ENCODE data around the gene TIPRL. TPM values are rescaled to one million over a fixed set of nuclear protein-coding genes. Genes with fewer than 3 reads are reported as not detected.

Gene TIPRL
- total and polyA plus RNA-seq, 8 donors, result 26.2 to 56.1 (median 51.5) TPM

- no peak overlapping the region for H3K27ac ChIP-seq
These were observed 66.3 kb downstream of the TIPRL start for GRCh38 chr1:168245042-168245441.

GRCh38 chr1:168246506-168246905 lies 67.7 kb downstream of the TIPRL start:
- no peaks in the 10 kb centered on the region for H3K27me3 ChIP-seq
- H3K4me1 ChIP-seq, result peaks cover 4 to 8% of the 10 kb centered on the region in 2 donors
- no peak for DNase-seq
- intact Hi-C loops (cut with DNase I), result no loop called here
- no peak overlapping the region for H3K4me3 ChIP-seq
- peaks cover 0 to 83% of the 10 kb centered on the region in 2 donors for H3K36me3 ChIP-seq
- peak overlapping the region in 1 of 2 donors; percentile 6 for H3K27ac ChIP-seq
- ATAC-seq, result no peak
- TF ChIP-seq, protein P1, sequence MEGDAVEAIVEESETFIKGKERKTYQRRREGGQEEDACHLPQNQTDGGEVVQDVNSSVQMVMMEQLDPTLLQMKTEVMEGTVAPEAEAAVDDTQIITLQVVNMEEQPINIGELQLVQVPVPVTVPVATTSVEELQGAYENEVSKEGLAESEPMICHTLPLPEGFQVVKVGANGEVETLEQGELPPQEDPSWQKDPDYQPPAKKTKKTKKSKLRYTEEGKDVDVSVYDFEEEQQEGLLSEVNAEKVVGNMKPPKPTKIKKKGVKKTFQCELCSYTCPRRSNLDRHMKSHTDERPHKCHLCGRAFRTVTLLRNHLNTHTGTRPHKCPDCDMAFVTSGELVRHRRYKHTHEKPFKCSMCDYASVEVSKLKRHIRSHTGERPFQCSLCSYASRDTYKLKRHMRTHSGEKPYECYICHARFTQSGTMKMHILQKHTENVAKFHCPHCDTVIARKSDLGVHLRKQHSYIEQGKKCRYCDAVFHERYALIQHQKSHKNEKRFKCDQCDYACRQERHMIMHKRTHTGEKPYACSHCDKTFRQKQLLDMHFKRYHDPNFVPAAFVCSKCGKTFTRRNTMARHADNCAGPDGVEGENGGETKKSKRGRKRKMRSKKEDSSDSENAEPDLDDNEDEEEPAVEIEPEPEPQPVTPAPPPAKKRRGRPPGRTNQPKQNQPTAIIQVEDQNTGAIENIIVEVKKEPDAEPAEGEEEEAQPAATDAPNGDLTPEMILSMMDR (IDR thresholded peaks at IDR 0.05), result no peak
- no peaks in the 10 kb centered on the region for H3K9me3 ChIP-seq

More at GRCh38 chr1:168245042-168245441, 66.3 kb downstream of the TIPRL start:
- TF ChIP-seq, protein P1 (IDR thresholded peaks at IDR 0.05), result no peak
- Histone ChIP-seq H3K4me3 (no peak overlapping the region), H3K9me3 (no peaks in the 10 kb centered on the region), H3K27me3 (no peaks in the 10 kb centered on the region), H3K36me3 (peaks cover 0 to 83% of the 10 kb centered on the region in 2 donors), H3K4me1 (peaks cover 4 to 8% of the 10 kb centered on the region in 2 donors)
- intact Hi-C loops (cut with DNase I), result no loop called here
- ATAC-seq, result no peak
- no peak for DNase-seq

Other genes with a start within 250 kb of the TIPRL start
- 10 to 100 TPM; 39.7 to 43.1 TPM for gene DCAF6, start 242.3 kb upstream of the TIPRL start, total RNA-seq
- gene DCAF6, start 242.3 kb upstream of the TIPRL start, polyA plus RNA-seq (ENCODE audit: insufficient read length in 6 of 6), result 10 to 100 TPM; 53.7 to 62.7 (median 57.1) TPM
- gene MPC2, start 241.9 kb upstream of the TIPRL start, total RNA-seq, result 10 to 100 TPM; 51.8 to 54.0 TPM
- 10 to 100 TPM; 44.0 to 59.2 (median 46.0) TPM for gene MPC2, start 241.9 kb upstream of the TIPRL start, polyA plus RNA-seq (ENCODE audit: insufficient read length in 6 of 6)
- gene GPR161, start 42.0 kb upstream of the TIPRL start, total RNA-seq, result 10 to 100 TPM in 1 of 2 donors, 1 to 10 TPM in 1; 9.3 to 22.0 TPM
- gene GPR161, start 42.0 kb upstream of the TIPRL start, polyA plus RNA-seq (ENCODE audit: insufficient read length in 6 of 6), result 10 to 100 TPM; 26.2 to 37.7 (median 28.0) TPM
- 10 to 100 TPM; 71.9 to 85.9 TPM for gene SFT2D2, start 47.0 kb downstream of the TIPRL start, total RNA-seq
- gene SFT2D2, start 47.0 kb downstream of the TIPRL start, polyA plus RNA-seq (ENCODE audit: insufficient read length in 6 of 6), result 10 to 100 TPM; 21.2 to 26.5 (median 23.2) TPM
- gene TBX19, start 101.9 kb downstream of the TIPRL start, total RNA-seq, result 1 to 10 TPM; 1.8 to 2.6 TPM
- gene TBX19, start 101.9 kb downstream of the TIPRL start, polyA plus RNA-seq (ENCODE audit: insufficient read length in 6 of 6), result 1 to 10 TPM; 4.4 to 8.2 (median 5.7) TPM

Data from left lung (tissue), 10 donors.